ENCODE measurements around the gene EDIL3.

Gene EDIL3

GRCh38 chr5:84086511-84086910 lies 298.2 kb downstream of the EDIL3 start:
- H3K4me2 ChIP-seq (ENCODE audit: low read length), result no peak overlapping the region
- TF ChIP-seq EZH2 (IDR thresholded peaks at IDR 0.05; ENCODE audit: borderline replicate concordance, low read length) (no peak), CTCF (IDR thresholded peaks at IDR 0.05; ENCODE audit: low read length) (no peak)
- H3K27me3 ChIP-seq (ENCODE audit: insufficient read depth, low read length), result no peaks in the 10 kb centered on the region
- no peak overlapping the region for H3K27ac ChIP-seq (ENCODE audit: low read depth, low read length, poor library complexity, severe bottlenecking)
- H3K4me3 ChIP-seq (ENCODE audit: low read depth, low read length, poor library complexity, severe bottlenecking), result no peak overlapping the region
- H3K9me3 ChIP-seq (ENCODE audit: low read length), result no peaks in the 10 kb centered on the region
- peaks cover 5% of the 10 kb centered on the region for H3K4me1 ChIP-seq (ENCODE audit: insufficient read depth, low read length, severe bottlenecking)
- no peaks in the 10 kb centered on the region for H3K79me2 ChIP-seq (ENCODE audit: insufficient read depth, low read length)
- no peaks in the 10 kb centered on the region for H4K20me1 ChIP-seq (ENCODE audit: insufficient read depth, low read length)
- H3F3A ChIP-seq (ENCODE audit: insufficient read depth, low read length), result no peaks in the 10 kb centered on the region
- H3K36me3 ChIP-seq (ENCODE audit: insufficient read depth, low read length), result no peaks in the 10 kb centered on the region
- H3K9me2 ChIP-seq (ENCODE audit: low read depth, low read length), result no peaks in the 10 kb centered on the region
- no peak overlapping the region for H2AFZ ChIP-seq (ENCODE audit: low read length)
- no peak overlapping the region for H3K9ac ChIP-seq (ENCODE audit: low read length)

- no peaks in the 10 kb centered on the region for H3K79me2 ChIP-seq (ENCODE audit: insufficient read depth, low read length)
- no peaks in the 10 kb centered on the region for H3K4me1 ChIP-seq (ENCODE audit: insufficient read depth, low read length, severe bottlenecking)
- no peaks in the 10 kb centered on the region for H3K9me3 ChIP-seq (ENCODE audit: low read length)
- no peaks in the 10 kb centered on the region for H3K9me2 ChIP-seq (ENCODE audit: low read depth, low read length)
- H3K27ac ChIP-seq (ENCODE audit: low read depth, low read length, poor library complexity, severe bottlenecking), result no peak overlapping the region
- H3K4me3 ChIP-seq (ENCODE audit: low read depth, low read length, poor library complexity, severe bottlenecking), result no peak overlapping the region
- no peak overlapping the region for H3K9ac ChIP-seq (ENCODE audit: low read length)
- no peaks in the 10 kb centered on the region for H3K36me3 ChIP-seq (ENCODE audit: insufficient read depth, low read length)
- no peak for TF ChIP-seq CTCF (IDR thresholded peaks at IDR 0.05; ENCODE audit: low read length)
- TF ChIP-seq EZH2 (IDR thresholded peaks at IDR 0.05; ENCODE audit: borderline replicate concordance, low read length), result no peak
- H3F3A ChIP-seq (ENCODE audit: insufficient read depth, low read length), result no peaks in the 10 kb centered on the region
- no peak overlapping the region for H3K4me2 ChIP-seq (ENCODE audit: low read length)
- H4K20me1 ChIP-seq (ENCODE audit: insufficient read depth, low read length), result no peaks in the 10 kb centered on the region
- H2AFZ ChIP-seq (ENCODE audit: low read length), result no peak overlapping the region
- no peaks in the 10 kb centered on the region for H3K27me3 ChIP-seq (ENCODE audit: insufficient read depth, low read length)
Observed at GRCh38 chr5:84085387-84086041, 299.2 kb downstream of the EDIL3 start.

- no peaks in the 10 kb centered on the region for H3K9me3 ChIP-seq (ENCODE audit: low read length)
- H3K36me3 ChIP-seq (ENCODE audit: insufficient read depth, low read length), result no peaks in the 10 kb centered on the region
- H3K9ac ChIP-seq (ENCODE audit: low read length), result no peak overlapping the region
- H3K4me2 ChIP-seq (ENCODE audit: low read length), result no peak overlapping the region
- H3K4me1 ChIP-seq (ENCODE audit: insufficient read depth, low read length, severe bottlenecking), result no peaks in the 10 kb centered on the region
- H3K79me2 ChIP-seq (ENCODE audit: insufficient read depth, low read length), result no peaks in the 10 kb centered on the region
- no peak overlapping the region for H3K4me3 ChIP-seq (ENCODE audit: low read depth, low read length, poor library complexity, severe bottlenecking)
- no peak overlapping the region for H3K27ac ChIP-seq (ENCODE audit: low read depth, low read length, poor library complexity, severe bottlenecking)
- H2AFZ ChIP-seq (ENCODE audit: low read length), result no peak overlapping the region
- no peaks in the 10 kb centered on the region for H3F3A ChIP-seq (ENCODE audit: insufficient read depth, low read length)
- H3K9me2 ChIP-seq (ENCODE audit: low read depth, low read length), result no peaks in the 10 kb centered on the region
- H3K27me3 ChIP-seq (ENCODE audit: insufficient read depth, low read length), result no peaks in the 10 kb centered on the region
- H4K20me1 ChIP-seq (ENCODE audit: insufficient read depth, low read length), result no peaks in the 10 kb centered on the region
- TF ChIP-seq CTCF (IDR thresholded peaks at IDR 0.05; ENCODE audit: low read length) (no peak), EZH2 (IDR thresholded peaks at IDR 0.05; ENCODE audit: borderline replicate concordance, low read length) (no peak)
Observed at GRCh38 chr5:84080908-84081307, 303.8 kb downstream of the EDIL3 start.

Measured in OCI-LY1 (cell line).